CD4-positive, alpha-beta T cell treated with Interferon gamma for 1 hour (primary cell): ENCODE results near the gene IGFBPL1.
"Not testable (repeated sequence)": the region's sequence is repeated elsewhere in the genome, so short reads cannot be mapped to it uniquely, and the experiment has no call there.

Source experiments
- DNase-seq: peaks from one replicate; pipeline ENCODE4 v3.0.0-alpha.2; 2020

The IGFBPL1 gene

GRCh38 chr9:38431116-38431515 lies 6.9 kb upstream of the IGFBPL1 start:
- DNase-seq, result no peak

DNA sequence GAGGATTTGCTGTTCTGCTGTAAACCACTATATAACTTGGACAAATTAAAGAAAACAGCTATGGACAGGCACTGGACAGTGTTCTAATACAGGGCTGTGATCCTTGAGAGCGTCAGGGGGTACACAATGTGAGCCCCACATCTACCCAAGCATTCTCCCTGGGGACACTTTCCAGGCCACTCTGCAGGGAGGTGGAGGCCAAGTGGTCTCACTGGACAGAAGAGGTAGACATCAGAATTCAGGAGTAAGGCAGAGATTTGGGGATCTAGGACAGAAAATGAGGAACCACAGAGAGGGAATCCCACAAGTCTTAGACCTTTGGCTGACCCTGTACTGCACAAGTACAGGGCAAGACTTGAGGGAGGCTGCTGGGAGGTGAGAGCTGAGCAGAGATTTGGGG lies 3.8 kb upstream of the IGFBPL1 start:
- DNase-seq, result no peak

GRCh38 chr9:38424918-38425317 lies 664 bp upstream of the IGFBPL1 start:
- no peak for DNase-seq

DNA sequence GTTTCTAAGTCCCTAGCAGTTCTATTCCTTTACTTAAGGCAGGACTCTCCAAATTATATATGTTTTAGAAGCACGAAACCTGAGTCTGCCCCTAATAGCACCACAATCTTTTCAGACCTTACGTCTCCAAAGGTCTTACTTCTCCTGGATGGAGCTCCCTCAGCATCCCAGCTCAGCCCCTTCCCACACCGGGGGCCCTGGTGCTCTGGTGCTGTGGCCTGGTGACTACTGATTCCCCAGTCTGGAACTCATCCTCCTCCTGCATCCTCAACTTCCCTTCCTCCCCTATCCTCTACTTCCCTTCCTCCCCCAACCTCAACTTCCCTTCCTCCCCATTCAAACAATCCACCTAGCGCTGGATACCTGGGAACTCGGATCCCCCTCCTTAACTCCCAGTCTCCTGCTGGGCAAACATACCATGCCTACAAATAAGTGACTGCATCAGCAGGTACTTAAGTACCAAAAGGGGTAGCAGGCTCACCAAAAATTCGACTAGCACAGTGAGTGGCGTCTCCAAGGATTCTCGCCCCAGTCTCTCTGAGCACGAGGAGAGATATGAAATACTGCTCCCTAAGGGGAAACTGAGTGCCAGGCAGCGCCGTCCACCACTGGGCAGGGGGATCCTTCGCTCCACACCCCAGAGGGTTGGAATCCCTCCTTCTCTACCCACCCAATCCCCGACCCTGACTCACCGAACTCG lies 831 bp downstream of the IGFBPL1 start:
- DNase-seq, result no peak

- no peak for DNase-seq
These were observed 1.5 kb downstream of the IGFBPL1 start for GRCh38 chr9:38422555-38423260.

- DNase-seq, result no peak
These were observed 2.6 kb downstream of the IGFBPL1 start for GRCh38 chr9:38421498-38422211.

GRCh38 chr9:38419181-38419580 lies 5.1 kb downstream of the IGFBPL1 start:
- DNase-seq, result no peak

GRCh38 chr9:38418366-38418765 lies 5.9 kb downstream of the IGFBPL1 start:
- DNase-seq, result no peak

DNA sequence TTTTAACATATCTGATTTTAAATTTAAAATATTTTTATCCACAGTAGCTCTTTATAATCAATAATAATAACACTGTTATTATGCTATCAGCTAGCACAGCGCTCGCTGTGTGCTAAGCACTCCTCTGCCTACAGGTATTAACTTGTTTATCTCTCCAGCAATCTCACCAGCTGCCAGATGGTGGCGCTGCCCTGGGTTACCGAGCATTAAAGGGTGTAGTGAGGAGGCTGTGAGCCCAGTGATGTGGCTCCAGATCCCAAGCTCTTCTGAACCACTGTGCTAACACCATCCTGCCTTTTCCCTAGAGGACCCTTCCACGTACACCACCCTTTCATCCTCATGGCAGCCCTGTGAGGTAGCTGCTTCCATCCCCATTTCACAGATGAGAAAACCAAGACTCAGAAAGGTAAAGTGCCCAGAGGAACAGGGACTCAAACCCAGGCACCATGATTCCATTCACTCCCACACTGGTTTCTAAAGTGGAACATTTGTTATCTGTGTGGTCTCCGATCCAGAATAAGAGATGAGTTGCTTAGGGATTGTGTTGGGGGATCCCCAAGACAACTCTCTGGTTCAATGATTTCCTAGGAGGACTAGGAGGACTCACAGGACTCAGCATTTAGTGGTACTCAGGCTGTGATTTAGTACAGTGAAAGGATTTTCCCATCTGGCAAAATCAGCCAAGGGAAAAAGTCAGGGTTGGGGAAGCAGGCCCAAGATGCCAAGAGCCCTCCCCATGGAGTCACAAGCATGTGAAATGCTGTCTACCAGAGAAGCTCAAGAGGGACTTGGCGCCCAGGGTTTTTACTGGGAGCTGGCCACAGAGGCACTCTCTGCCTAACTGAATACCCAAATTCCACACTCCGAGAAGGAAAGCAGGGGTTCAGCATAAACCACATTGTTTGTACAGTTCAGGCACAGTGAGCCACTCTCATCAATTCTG lies 7.0 kb downstream of the IGFBPL1 start:
- no peak for DNase-seq

DNA sequence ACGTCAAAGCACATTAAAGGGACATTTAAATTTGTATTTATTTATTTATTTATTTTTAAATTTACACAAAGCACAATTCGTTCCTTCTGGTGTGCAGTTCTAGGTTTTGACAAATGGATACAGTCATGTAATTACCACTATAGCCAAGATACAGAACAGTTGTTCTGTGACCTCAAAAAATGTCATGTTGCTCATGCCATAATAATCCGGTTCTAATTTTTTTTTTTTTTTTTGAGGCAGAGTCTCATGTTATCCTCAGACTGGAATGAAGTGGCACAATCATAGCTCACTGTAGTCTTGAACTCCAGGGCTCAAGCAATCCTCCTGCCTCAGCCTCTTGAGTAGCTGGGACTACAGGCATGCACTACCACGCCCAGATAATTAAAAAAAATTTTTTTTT lies 7.8 kb downstream of the IGFBPL1 start:
- DNase-seq, result no peak

GRCh38 chr9:38415856-38416255 lies 8.4 kb downstream of the IGFBPL1 start:
- DNase-seq, result no peak

DNA sequence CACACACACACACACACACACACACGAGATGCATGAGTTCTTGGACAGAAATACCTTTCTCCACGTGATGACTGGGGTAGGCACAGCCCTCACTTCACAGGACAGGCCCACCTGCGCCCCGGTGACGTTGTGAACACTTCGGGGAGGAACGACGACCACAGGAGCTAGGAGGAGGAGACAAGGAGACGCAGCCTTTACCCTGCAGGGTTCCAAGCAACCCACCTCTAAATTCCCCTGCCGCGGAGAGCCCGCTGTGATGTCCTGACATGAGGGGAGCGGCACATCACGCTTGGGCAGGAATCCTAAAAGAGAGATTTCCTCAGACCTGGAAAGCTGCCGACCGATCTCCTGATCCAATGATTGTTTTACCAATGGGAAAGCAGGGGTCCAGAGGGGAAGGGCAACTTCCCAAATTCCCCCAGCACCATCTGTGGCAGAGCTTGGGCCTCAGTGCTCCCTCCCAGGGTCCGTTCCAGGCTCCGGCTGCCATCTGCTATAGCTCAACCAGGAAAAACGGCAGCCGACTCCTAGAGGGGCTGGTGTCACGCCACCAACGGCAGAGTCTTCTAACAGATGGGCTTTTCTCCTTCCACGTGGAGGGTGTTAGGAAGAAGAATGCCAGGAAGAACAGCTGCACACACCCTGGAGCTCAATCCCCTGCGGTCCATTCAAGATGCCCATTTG lies 10.1 kb downstream of the IGFBPL1 start:
- DNase-seq, result no peak

- DNase-seq, result no peak
These were observed 11.0 kb downstream of the IGFBPL1 start for GRCh38 chr9:38413283-38413682.

GRCh38 chr9:38412751-38413150 lies 11.5 kb downstream of the IGFBPL1 start:
- no peak for DNase-seq

DNA sequence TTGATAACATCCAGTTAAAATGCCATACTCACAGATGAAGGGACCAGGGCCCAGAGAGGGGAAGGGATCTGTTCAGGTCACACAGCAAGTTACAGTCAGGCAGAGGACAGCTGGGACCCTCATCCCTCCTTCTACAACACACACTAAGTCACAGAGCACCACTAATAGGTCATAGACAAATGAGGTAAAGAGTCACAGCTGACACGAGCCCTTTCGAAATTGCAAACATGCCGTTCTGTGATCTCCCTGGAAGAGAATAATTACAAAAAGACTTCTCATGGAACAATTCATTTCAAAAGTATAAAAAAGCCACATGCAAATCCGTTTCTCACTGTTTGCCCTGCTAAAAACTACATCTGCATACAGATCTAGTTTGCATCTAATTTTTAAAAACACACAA lies 15.5 kb downstream of the IGFBPL1 start:
- DNase-seq, result no peak

- DNase-seq, result no peak
These were observed 17.6 kb downstream of the IGFBPL1 start for GRCh38 chr9:38406476-38407186.

DNA sequence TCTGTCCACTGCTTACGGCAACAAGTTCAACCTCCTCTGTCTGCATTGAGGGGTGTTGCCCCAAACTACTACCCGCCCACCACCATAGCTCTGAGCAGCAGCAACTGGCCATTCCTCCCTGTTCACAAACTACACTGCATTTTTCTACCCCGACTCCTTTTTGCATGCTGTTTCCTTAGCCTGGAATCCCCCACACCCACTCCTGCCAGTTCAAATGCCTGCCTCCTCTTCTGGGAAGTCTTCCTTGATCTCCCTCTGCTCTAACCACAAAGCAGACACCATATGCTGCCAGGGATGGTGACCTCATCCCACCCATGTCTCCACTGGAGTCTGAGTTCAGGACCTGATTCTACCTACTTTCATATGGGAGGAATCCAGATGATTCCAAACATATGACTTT lies 18.5 kb downstream of the IGFBPL1 start:
- no peak for DNase-seq

DNA sequence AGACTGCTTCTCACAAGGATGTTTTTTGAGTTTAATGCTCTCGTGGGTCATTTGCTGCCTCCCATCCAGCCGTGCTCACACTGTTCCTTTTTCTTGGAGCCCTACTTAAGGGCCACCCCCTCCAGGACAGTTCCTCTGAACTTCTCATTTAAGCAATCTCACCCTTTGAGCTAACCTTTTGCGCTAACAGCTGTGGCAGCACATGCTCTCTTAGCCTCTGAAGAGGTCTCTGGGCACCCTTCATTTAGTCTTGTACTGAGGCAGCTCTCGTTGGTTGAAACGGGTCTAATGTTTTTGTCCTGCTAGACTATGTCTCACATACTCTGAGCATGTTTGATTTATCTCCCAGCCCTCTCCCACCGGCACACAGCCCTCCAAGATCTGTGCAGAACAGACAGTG lies 19.9 kb downstream of the IGFBPL1 start:
- DNase-seq, result no peak

DNA sequence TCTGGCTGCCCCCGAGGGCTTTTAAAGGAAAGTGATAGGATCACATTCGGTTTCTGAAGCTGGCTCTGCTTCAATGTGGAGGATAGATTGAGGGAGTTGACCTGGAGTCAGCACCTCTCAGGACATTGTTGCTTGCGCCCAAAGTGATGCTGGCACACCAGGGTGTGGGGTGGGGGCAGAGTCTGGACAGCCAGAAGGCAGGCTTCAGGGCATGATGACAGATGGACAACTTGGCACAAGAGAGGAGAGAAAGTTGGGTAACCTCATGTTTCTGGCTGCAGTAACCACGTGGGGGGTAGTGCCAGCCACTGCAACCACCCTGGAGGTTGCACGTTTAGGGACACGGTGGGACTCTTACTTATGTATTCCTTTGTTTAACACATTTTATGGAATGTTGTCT lies 22.3 kb downstream of the IGFBPL1 start:
- DNase-seq, result no peak

GRCh38 chr9:38399191-38399590 lies 25.1 kb downstream of the IGFBPL1 start:
- DNase-seq, result not testable (repeated sequence)

GRCh38 chr9:38396371-38396671 lies 27.9 kb downstream of the IGFBPL1 start:
- no peak for DNase-seq
